Right atrium auricular region (tissue), 2 donors: ENCODE measurements around the gene MYO9A. TPM values are rescaled to one million over a fixed set of nuclear protein-coding genes. Genes with fewer than 3 reads are reported as not detected.

Experiments used
- DNase-seq: peaks from one replicate; pipeline ENCODE4 v3.0.0-alpha.2; 2019; ENCODE audit warnings: low spot score
- H3K27ac ChIP-seq, 2 donors: fragments of 200-600 bp; sonication (generic); 1 replicate in 1 of 2; 2 replicates in 1 of 2; pipeline ENCODE4 v1.5.1; 2016 to 2019
- H3K27me3 ChIP-seq, 2 donors: fragments of 200-600 bp; sonication (generic); one replicate each; pipeline versions ENCODE4 v1.5.1 to v1.6.0; 2017 to 2019
- H3K36me3 ChIP-seq: fragments of 200-600 bp; sonication (generic); one replicate; pipeline ENCODE4 v1.5.1; 2016
- H3K4me1 ChIP-seq, 2 donors: fragments of 200-600 bp; sonication (generic); one replicate each; pipeline versions ENCODE4 v1.5.1 to v1.6.0; 2017 to 2019
- H3K4me3 ChIP-seq, 2 donors: fragments of 200-600 bp; sonication (generic); 1 replicate in 1 of 2; 2 replicates in 1 of 2; pipeline ENCODE4 v1.5.1; 2017 to 2019; ENCODE audit warnings: mild to moderate bottlenecking in 1 of 2, moderate library complexity in 1 of 2
- H3K9me3 ChIP-seq, 2 donors: fragments of 200-600 bp; sonication (generic); one replicate each; pipeline ENCODE4 v1.5.1; 2019
- CTCF ChIP-seq, 2 donors: fragments of 200-600 bp; sonication (generic); IDR thresholded peaks; one replicate each; pipeline ENCODE4 v1.5.1; 2019; ENCODE audit warnings: antibody characterized with exemption in 2 of 2
- total RNA-seq, 2 donors: library from RNA; depleted of rRNA; stranded (reverse); fragments of >200 nt; gene quantifications; one replicate each; pipeline ENCODE4 v1.1.0, GENCODE V29; 2016

Gene MYO9A
- total RNA-seq, 2 donors from 2014 or later = 23.4 to 24.1 TPM

DNA sequence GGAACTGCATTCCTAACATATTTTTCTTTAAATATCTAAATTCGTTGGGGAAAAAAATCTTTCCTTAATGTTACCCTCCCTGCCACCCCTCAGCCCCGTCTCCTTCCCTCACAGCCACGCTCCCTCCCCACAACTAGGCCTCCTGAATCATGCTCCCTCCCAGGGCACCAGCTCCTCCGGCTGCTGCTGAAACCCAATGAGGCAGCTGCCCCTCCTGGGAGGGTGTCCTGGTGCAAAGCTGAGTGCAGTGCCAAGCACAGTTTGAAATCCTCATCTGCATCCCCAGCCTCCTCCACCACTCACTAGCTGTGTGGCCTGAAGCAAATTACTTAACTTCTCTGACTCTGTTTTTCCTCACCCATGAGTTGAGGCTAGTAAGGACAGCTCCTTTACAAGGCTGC, 310.3 kb downstream of the MYO9A start:
- Histone ChIP-seq H3K27me3 (no peaks in the 10 kb centered on the region), H3K36me3 (no peaks in the 10 kb centered on the region), H3K27ac (no peak overlapping the region), H3K4me1 (peaks cover 0 to 19% of the 10 kb centered on the region in 2 donors), H3K4me3 (no peak overlapping the region), H3K9me3 (no peaks in the 10 kb centered on the region)
- TF ChIP-seq CTCF (IDR thresholded peaks at IDR 0.05) = no peak
- no peak for DNase-seq

- no peak overlapping the region for H3K27ac ChIP-seq
- H3K4me1 ChIP-seq = peaks cover 0 to 19% of the 10 kb centered on the region in 2 donors
- no peak for TF ChIP-seq CTCF (IDR thresholded peaks at IDR 0.05)
- no peaks in the 10 kb centered on the region for H3K27me3 ChIP-seq
- no peak overlapping the region for H3K4me3 ChIP-seq
- no peaks in the 10 kb centered on the region for H3K9me3 ChIP-seq
- no peaks in the 10 kb centered on the region for H3K36me3 ChIP-seq
- DNase-seq = no peak
Measured at GRCh38 chr15:71807125-71807629, 310.8 kb downstream of the MYO9A start.

GRCh38 chr15:71806452-71806931, 311.5 kb downstream of the MYO9A start:
- no peaks in the 10 kb centered on the region for H3K36me3 ChIP-seq
- no peak overlapping the region for H3K27ac ChIP-seq
- TF ChIP-seq CTCF (IDR thresholded peaks at IDR 0.05) = no peak
- no peak overlapping the region for H3K4me3 ChIP-seq
- no peak for DNase-seq
- peaks cover 0 to 19% of the 10 kb centered on the region in 2 donors for H3K4me1 ChIP-seq
- H3K27me3 ChIP-seq = no peaks in the 10 kb centered on the region
- no peaks in the 10 kb centered on the region for H3K9me3 ChIP-seq

- no peak overlapping the region for H3K4me3 ChIP-seq
- H3K9me3 ChIP-seq = no peaks in the 10 kb centered on the region
- no peak for DNase-seq
- no peak for TF ChIP-seq CTCF (IDR thresholded peaks at IDR 0.05)
- H3K36me3 ChIP-seq = no peaks in the 10 kb centered on the region
- no peak overlapping the region for H3K27ac ChIP-seq
- peaks cover 0 to 19% of the 10 kb centered on the region in 2 donors for H3K4me1 ChIP-seq
- no peaks in the 10 kb centered on the region for H3K27me3 ChIP-seq
Measured at GRCh38 chr15:71804695-71805470, 313.1 kb downstream of the MYO9A start.

DNA sequence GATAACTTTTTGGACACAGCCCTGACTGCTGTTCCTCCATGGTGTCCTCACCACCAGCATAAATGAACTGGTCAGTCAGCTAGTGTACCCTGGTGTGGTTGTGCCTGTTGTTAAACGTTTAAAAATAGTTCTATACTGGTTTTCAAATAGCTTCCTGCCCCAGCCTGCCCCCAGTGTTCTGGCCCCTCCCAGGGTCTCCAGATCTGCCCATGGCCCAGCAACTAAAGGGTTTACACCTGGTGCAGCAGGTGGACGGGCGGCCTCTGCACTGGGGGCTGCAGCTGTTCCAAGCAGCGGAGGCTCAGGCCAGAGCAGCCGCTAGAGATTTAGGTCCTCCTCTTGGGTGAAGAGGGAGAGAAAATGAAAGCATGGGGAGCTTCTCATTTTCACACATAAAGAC, 313.7 kb downstream of the MYO9A start:
- H3K4me1 ChIP-seq = peaks cover 0 to 19% of the 10 kb centered on the region in 2 donors
- no peaks in the 10 kb centered on the region for H3K9me3 ChIP-seq
- no peaks in the 10 kb centered on the region for H3K36me3 ChIP-seq
- no peaks in the 10 kb centered on the region for H3K27me3 ChIP-seq
- no peak overlapping the region for H3K4me3 ChIP-seq
- H3K27ac ChIP-seq = no peak overlapping the region
- no peak for DNase-seq
- no peak for TF ChIP-seq CTCF (IDR thresholded peaks at IDR 0.05)
